Pancreas (tissue), 10 donors: ENCODE measurements around the gene TANK. TPM values are rescaled to one million over a fixed set of nuclear protein-coding genes. Genes with fewer than 3 reads are reported as not detected.
A peak's percentile ranks its signal among the peaks of the same experiment; 100 is the strongest.

Experiments used
- ATAC-seq, 4 donors: fragments of 200-7000 bp; cut with Tn5 transposase; one replicate each; pipeline versions ENCODE4 v1.8.0 to v1.9.1; 2020; ENCODE audit warnings: mild to moderate bottlenecking in 4 of 4, moderate library complexity in 4 of 4
- DNase-seq, 6 donors: peaks; one replicate each; pipeline ENCODE4 v3.0.0-alpha.2; 2020
- FAIRE-seq: peaks from 2 replicates; lab custom pipeline; 2012; peaks lifted over from hg19 to GRCh38; lab: Jason Lieb, UNC
- H3K27ac ChIP-seq, 4 donors: fragments of 200-600 bp; sonication (generic); 1 replicate in 3 of 4; 2 replicates in 1 of 4; pipeline versions ENCODE4 v1.5.0 to v1.8.0; 2020
- H3K27me3 ChIP-seq, 4 donors: fragments of 200-600 bp; one replicate each; pipeline ENCODE4 v1.8.0; 2021
- H3K36me3 ChIP-seq, 3 donors: fragments of 200-600 bp; sonication (generic) in 1 of 3; one replicate each; pipeline versions ENCODE4 v1.5.0 to v1.8.0; 2020 to 2021
- H3K4me1 ChIP-seq, 3 donors: fragments of 200-600 bp; one replicate each; pipeline ENCODE4 v1.8.0; 2021
- H3K4me3 ChIP-seq, 4 donors: fragments of 200-600 bp; sonication (generic) in 2 of 4; one replicate each; pipeline versions ENCODE4 v1.5.0 to v1.8.0; 2020 to 2021
- H3K9me3 ChIP-seq, 4 donors: fragments of 200-600 bp; one replicate each; pipeline ENCODE4 v1.8.0; 2021
- WGBS, 2 donors: extraction: QIAGEN DNeasy Blood & Tissue Kit; methylation state at CpG; one replicate each; pipeline ENCODE4 v1.1.7; 2013; 5-methylcytosine and 5-hydroxymethylcytosine counted together
- intact Hi-C, 3 donors: fragments of 100-400 bp; cut with DNase I; formaldehyde crosslinking; loops; one replicate each; pipeline versions ENCODE4 v1.11.1 to v1.14.2; 2022
- polyA plus RNA-seq, 2 donors: library from polyadenylated mRNA; stranded (reverse); fragments of 200-250 nt; gene quantifications; one replicate each; pipeline ENCODE4 v1.2.3, GENCODE V29; 2013
- total RNA-seq, 6 donors: library from RNA; stranded (reverse); fragmentation: NEBNext Ultra II Directional in 4 of 6; extraction: Animal tissue kit (Norgen Biotek cat#: 25700) in 4 of 6; gene quantifications; one replicate each; pipeline versions ENCODE4 v1.2.1 to v1.2.4, GENCODE V29; 2021 to 2023
- TF ChIP-seq, protein P1 (sequence below), 4 donors: fragments of 200-600 bp; sonication (generic) in 3 of 4; IDR thresholded peaks; one replicate each; pipeline versions ENCODE4 v1.5.0 to v1.8.0; 2021; ENCODE audit warnings: antibody characterized with exemption in 4 of 4
- donor health status: healthy with polysubstance abuse.
- donor health status: DM: no; HTN: no; CAD: no; lungs with moderate emphysema.
- donor health status: DM: no; HTN: no; CAD: no.
- donor health status: control.
- donor health status: control.
- donor health status: Bipolar disorder and iron deficiency.
- donor health status: DM: yes; HTN: yes; CAD: no.
- donor health status: DM: no; HTN: no; CAD: no.
- donor health status: DM: no; HTN: no; CAD: no.
- donor health status: DM: yes; HTN: yes; CAD: no.

The TANK gene
- total and polyA plus RNA-seq, 8 donors: 10.9 to 30.3 (median 16.0) TPM

DNA sequence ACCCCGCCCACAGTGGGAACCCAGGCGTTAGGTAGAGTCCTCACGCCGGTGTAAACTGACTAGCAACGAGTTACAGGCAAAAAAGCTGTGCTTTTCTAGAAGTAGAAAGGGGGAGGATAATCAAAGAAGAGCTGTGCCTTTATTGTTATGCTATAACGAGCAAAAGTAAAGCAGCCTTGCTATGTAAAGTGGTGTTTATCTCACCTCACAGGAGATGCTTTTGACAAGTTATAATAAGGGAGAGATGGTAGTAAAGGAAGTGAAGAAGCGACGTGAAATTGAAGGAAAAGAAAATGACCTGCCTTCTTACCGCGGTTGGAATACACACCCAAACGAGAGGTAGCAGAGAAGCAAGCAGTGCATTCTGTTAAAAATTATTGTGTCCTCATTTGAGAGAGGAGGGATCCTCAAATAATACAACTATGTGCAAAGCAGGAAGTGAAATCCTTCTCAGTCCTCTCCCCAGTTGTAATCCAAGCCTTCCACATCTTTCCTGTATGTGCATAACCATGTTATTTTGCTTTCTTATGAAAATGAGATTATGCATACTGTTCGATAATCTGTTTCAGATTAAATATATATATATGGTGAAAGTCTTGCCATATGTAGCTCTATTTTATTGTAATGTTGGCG, 962 bp downstream of the TANK start:
- H3K4me1 ChIP-seq: peaks cover 6 to 24% (median 21%) of the 10 kb centered on the region in 3 donors
- ATAC-seq (peak in 2 of 4 donors; percentile 1 to 2), FAIRE-seq (no peak), DNase-seq (no peak)
- TF ChIP-seq, protein P1, sequence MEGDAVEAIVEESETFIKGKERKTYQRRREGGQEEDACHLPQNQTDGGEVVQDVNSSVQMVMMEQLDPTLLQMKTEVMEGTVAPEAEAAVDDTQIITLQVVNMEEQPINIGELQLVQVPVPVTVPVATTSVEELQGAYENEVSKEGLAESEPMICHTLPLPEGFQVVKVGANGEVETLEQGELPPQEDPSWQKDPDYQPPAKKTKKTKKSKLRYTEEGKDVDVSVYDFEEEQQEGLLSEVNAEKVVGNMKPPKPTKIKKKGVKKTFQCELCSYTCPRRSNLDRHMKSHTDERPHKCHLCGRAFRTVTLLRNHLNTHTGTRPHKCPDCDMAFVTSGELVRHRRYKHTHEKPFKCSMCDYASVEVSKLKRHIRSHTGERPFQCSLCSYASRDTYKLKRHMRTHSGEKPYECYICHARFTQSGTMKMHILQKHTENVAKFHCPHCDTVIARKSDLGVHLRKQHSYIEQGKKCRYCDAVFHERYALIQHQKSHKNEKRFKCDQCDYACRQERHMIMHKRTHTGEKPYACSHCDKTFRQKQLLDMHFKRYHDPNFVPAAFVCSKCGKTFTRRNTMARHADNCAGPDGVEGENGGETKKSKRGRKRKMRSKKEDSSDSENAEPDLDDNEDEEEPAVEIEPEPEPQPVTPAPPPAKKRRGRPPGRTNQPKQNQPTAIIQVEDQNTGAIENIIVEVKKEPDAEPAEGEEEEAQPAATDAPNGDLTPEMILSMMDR (IDR thresholded peaks at IDR 0.05): no peak
- intact Hi-C loops: no loop called here
- H3K27me3 ChIP-seq: no peaks in the 10 kb centered on the region
- H3K9me3 ChIP-seq: no peaks in the 10 kb centered on the region
- peak overlapping the region; percentile 89 to 95 (median 94) for H3K27ac ChIP-seq
- WGBS, 2 donors: 7 to 8% methylated on average over 13 of the region's 13 CpGs
- H3K36me3 ChIP-seq: peaks cover 0 to 11% (median 0%) of the 10 kb centered on the region in 3 donors
- H3K4me3 ChIP-seq: peak overlapping the region; percentile 57 to 92 (median 79)

DNA sequence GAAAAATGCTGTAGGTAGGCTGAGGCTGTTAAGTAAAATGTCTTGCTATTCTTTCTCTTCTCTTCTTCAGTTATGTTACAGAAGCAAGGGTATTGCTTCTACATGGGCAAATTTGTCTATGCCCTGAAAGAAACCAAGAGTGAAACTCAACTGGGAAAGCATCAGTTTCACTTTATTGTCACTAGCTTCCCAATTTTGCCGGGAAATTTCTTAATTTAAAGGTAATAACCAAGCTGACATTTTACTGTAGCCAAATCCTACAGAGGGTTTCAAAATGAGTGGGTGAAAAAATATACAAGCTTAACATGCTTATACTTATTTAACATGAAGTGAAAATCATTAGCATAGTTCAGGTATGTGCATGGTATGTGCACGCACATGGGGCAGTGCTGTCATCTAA, 3.2 kb downstream of the TANK start:
- WGBS, 2 donors: 94 to 99% methylated on average over 2 of the region's 2 CpGs
- Histone ChIP-seq H3K9me3 (no peaks in the 10 kb centered on the region), H3K4me1 (peaks cover 6 to 24% (median 21%) of the 10 kb centered on the region in 3 donors), H3K36me3 (peaks cover 0 to 11% (median 0%) of the 10 kb centered on the region in 3 donors), H3K27me3 (no peaks in the 10 kb centered on the region), H3K4me3 (no peak overlapping the region), H3K27ac (no peak overlapping the region)
- ATAC-seq (no peak), DNase-seq (no peak), FAIRE-seq (no peak)
- TF ChIP-seq, protein P1 (IDR thresholded peaks at IDR 0.05): no peak
- intact Hi-C loops: no loop called here

DNA sequence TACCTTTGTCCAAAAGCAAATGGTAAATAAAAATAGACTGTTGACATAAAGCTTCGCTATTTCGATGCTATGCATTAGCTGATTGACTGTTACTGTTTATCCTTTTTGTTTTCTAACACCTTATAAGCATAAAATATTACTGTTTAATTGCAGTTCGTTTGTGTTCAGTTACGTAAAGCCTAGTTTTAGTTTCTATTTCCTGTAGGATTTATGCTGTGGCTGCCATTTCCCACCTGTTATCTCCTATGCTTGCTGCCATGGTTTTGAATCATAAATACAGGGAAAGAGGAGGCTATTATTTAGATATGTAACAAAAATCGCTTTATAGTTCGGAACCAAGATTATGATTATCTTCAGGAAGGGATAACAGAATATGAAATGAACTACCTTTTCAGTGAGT, 3.9 kb downstream of the TANK start:
- H3K4me1 ChIP-seq: peaks cover 6 to 24% (median 21%) of the 10 kb centered on the region in 3 donors
- no peaks in the 10 kb centered on the region for H3K9me3 ChIP-seq
- intact Hi-C loops: no loop called here
- TF ChIP-seq, protein P1 (IDR thresholded peaks at IDR 0.05): no peak
- peaks cover 0 to 11% (median 0%) of the 10 kb centered on the region in 3 donors for H3K36me3 ChIP-seq
- H3K27me3 ChIP-seq: no peaks in the 10 kb centered on the region
- H3K4me3 ChIP-seq: no peak overlapping the region
- 86 to 92% methylated on average over 6 of the region's 6 CpGs for WGBS, 2 donors
- no peak for ATAC-seq
- DNase-seq: no peak
- H3K27ac ChIP-seq: no peak overlapping the region
- no peak for FAIRE-seq

DNA sequence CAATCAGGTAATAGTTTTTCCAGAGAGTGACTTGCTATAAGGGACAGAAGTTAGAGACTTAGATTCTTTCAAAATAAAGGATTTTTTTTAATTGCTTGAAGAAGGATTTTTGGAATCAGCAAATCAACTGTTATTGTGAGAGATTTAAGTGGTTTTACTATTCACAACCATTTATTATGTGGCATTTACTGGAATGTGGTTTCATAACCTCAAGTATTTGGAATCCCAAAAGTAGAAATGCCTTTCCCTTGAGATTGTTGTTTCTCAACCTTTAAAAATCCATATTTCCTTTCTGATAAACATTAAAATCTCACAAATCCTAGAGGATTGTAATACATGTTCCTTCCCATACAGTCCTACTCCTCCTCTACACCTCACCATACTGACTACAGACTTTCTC, 5.0 kb downstream of the TANK start:
- Histone ChIP-seq H3K27ac (no peak overlapping the region), H3K36me3 (peaks cover 0 to 11% (median 0%) of the 10 kb centered on the region in 3 donors), H3K9me3 (no peaks in the 10 kb centered on the region), H3K4me1 (peaks cover 0 to 18% (median 17%) of the 10 kb centered on the region in 3 donors), H3K4me3 (no peak overlapping the region), H3K27me3 (no peaks in the 10 kb centered on the region)
- intact Hi-C loops: no loop called here
- TF ChIP-seq, protein P1 (IDR thresholded peaks at IDR 0.05): no peak
- no peak for FAIRE-seq
- ATAC-seq: no peak
- DNase-seq: no peak

DNA sequence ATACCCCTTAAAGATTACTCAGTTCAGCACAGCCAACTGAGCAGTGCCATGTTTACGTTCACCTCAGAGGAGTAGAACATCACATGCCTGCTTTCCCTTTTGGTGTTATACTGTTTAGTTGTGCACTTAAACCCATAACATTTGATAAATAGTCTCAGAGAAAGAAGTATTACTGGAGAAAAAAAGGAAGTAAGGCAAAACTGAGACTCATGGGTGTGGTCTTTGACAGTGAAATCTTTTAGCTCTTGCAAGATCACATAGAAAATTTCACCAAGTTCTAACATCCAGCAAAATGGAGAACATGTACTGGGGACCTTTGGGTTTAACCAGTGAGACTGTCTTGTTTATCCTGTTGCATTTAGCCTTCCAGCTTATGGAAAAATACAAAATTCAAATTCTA, 5.6 kb downstream of the TANK start:
- Histone ChIP-seq H3K4me1 (peaks cover 2 to 23% (median 17%) of the 10 kb centered on the region in 3 donors), H3K4me3 (no peak overlapping the region), H3K9me3 (no peaks in the 10 kb centered on the region), H3K36me3 (peaks cover 0 to 11% (median 0%) of the 10 kb centered on the region in 3 donors), H3K27ac (no peak overlapping the region), H3K27me3 (no peaks in the 10 kb centered on the region)
- DNase-seq: no peak
- TF ChIP-seq, protein P1 (IDR thresholded peaks at IDR 0.05): no peak
- intact Hi-C loops: no loop called here
- no peak for ATAC-seq
- WGBS, 2 donors: 96 to 97% methylated on average over 1 of the region's 1 CpG
- FAIRE-seq: no peak
